Sciatic nerve (tissue), 2 donors: ENCODE measurements around the gene LYPLA2. TPM values are rescaled to one million over a fixed set of nuclear protein-coding genes. Genes with fewer than 3 reads are reported as not detected.
"Not testable (repeated sequence)": the region's sequence is repeated elsewhere in the genome, so short reads cannot be mapped to it uniquely, and the experiment has no call there.

Source experiments
- ATAC-seq: fragments of 200-7000 bp; cut with Tn5 transposase; one replicate; pipeline ENCODE4 v1.9.1; 2020; ENCODE audit warnings: mild to moderate bottlenecking, moderate library complexity
- DNase-seq: peaks from one replicate; pipeline ENCODE4 v3.0.0-alpha.2; 2020; ENCODE audit warnings: low spot score
- intact Hi-C: fragments of 100-400 bp; cut with DNase I; formaldehyde crosslinking; loops from one replicate; pipeline ENCODE4 v1.14.2; 2022
- total RNA-seq: library from RNA; stranded (reverse); fragmentation: NEBNext Ultra II Directional; extraction: Animal tissue kit (Norgen Biotek cat#: 25700); gene quantifications from one replicate; pipeline ENCODE4 v1.2.1, GENCODE V29; 2021
- donor health status: DM: no; HTN: no; CAD: no.
- donor health status: DM: no; HTN: no; CAD: no.

Gene LYPLA2
- total RNA-seq, 1 donor from 2014 or later: 30.7 TPM

GRCh38 chr1:23824711-23825075, 33.7 kb downstream of the LYPLA2 start:
- ATAC-seq: no peak
- intact Hi-C loops: no loop called here
- no peak for DNase-seq

- ATAC-seq (peak; percentile 99), DNase-seq (peak; percentile 95)
- intact Hi-C loops: no loop called here
These were observed 34.3 kb downstream of the LYPLA2 start, which contains the start of gene HMGCL for GRCh38 chr1:23825076-23825761. HMGCL (minus strand) TSS chr1:23825429; CDS start chr1:23825415, 14 bp downstream.

GRCh38 chr1:23825762-23826522, 35.0 kb downstream of the LYPLA2 start:
- intact Hi-C loops: loop anchor here (1.0 kb wide), 1 partner anchor 40 kb away; no protein-coding TSS in a partner anchor
- no peak for DNase-seq
- peak; percentile 14 for ATAC-seq

GRCh38 chr1:23826590-23826989, 35.6 kb downstream of the LYPLA2 start:
- intact Hi-C loops: loop anchor here (1.0 kb wide), 1 partner anchor 40 kb away; no protein-coding TSS in a partner anchor
- DNase-seq, ATAC-seq: not testable (repeated sequence)

GRCh38 chr1:23827717-23828116, 36.8 kb downstream of the LYPLA2 start:
- DNase-seq (no peak), ATAC-seq (no peak)
- intact Hi-C loops: no loop called here

GRCh38 chr1:23834156-23834555, 43.2 kb downstream of the LYPLA2 start:
- DNase-seq, intact Hi-C loops, ATAC-seq: not testable (repeated sequence)

GRCh38 chr1:23836037-23836436, 45.1 kb downstream of the LYPLA2 start:
- ATAC-seq (no peak), DNase-seq (no peak)
- intact Hi-C loops: no loop called here

- peak; percentile 32 for ATAC-seq
- intact Hi-C loops: no loop called here
- no peak for DNase-seq
These were observed 47.0 kb downstream of the LYPLA2 start for GRCh38 chr1:23837908-23838307.

GRCh38 chr1:23838401-23838866, 47.5 kb downstream of the LYPLA2 start:
- ATAC-seq (peak; percentile 98), DNase-seq (peak; percentile 79)
- intact Hi-C loops: no loop called here

- ATAC-seq (no peak), DNase-seq (no peak)
- intact Hi-C loops: no loop called here
These were observed 52.7 kb downstream of the LYPLA2 start for GRCh38 chr1:23843644-23844043.

Other genes with a start within 250 kb of the LYPLA2 start
- gene ID3, start 231.6 kb upstream of the LYPLA2 start, total RNA-seq: 289 TPM
- 1,008 TPM for gene RPL11, start 99.3 kb upstream of the LYPLA2 start, total RNA-seq
- gene ELOA, start 47.7 kb upstream of the LYPLA2 start, total RNA-seq: 28.2 TPM
- 100 TPM for gene PITHD1, start 12.7 kb upstream of the LYPLA2 start, total RNA-seq
- gene GALE, start 9.6 kb downstream of the LYPLA2 start, total RNA-seq: 15.8 TPM
- gene HMGCL, start 34.3 kb downstream of the LYPLA2 start, total RNA-seq: 34.4 TPM
- gene FUCA1, start 77.1 kb downstream of the LYPLA2 start, total RNA-seq: 22.3 TPM
- 0.09 TPM for gene CNR2, start 122.2 kb downstream of the LYPLA2 start, total RNA-seq
- gene PNRC2, start 168.7 kb downstream of the LYPLA2 start, total RNA-seq: 84.2 TPM
- 92.1 TPM for gene SRSF10, start 189.2 kb downstream of the LYPLA2 start, total RNA-seq